Measurements from ENCODE around the gene ATP11A. TPM values are rescaled to one million over a fixed set of nuclear protein-coding genes. Genes with fewer than 3 reads are reported as not detected.

The ATP11A gene
- total RNA-seq, 1 experiment from 2014 or later: 80.4 TPM

DNA sequence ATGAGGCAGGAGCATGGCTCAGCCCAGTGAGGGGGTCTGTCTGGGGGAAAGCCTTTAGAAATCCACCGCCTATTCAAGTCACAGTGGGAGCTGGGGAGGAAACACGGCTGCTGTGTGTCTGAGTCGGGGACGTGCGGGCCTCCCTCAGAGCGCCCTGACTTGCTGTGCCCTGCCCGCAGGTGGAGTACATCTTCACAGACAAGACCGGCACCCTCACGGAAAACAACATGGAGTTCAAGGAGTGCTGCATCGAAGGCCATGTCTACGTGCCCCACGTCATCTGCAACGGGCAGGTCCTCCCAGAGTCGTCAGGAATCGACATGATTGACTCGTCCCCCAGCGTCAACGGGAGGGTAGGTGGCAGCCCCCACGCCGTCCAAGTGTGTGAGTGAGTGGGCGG lies 141.4 kb downstream of the ATP11A start (continued):
- TF ChIP-seq, protein P1, sequence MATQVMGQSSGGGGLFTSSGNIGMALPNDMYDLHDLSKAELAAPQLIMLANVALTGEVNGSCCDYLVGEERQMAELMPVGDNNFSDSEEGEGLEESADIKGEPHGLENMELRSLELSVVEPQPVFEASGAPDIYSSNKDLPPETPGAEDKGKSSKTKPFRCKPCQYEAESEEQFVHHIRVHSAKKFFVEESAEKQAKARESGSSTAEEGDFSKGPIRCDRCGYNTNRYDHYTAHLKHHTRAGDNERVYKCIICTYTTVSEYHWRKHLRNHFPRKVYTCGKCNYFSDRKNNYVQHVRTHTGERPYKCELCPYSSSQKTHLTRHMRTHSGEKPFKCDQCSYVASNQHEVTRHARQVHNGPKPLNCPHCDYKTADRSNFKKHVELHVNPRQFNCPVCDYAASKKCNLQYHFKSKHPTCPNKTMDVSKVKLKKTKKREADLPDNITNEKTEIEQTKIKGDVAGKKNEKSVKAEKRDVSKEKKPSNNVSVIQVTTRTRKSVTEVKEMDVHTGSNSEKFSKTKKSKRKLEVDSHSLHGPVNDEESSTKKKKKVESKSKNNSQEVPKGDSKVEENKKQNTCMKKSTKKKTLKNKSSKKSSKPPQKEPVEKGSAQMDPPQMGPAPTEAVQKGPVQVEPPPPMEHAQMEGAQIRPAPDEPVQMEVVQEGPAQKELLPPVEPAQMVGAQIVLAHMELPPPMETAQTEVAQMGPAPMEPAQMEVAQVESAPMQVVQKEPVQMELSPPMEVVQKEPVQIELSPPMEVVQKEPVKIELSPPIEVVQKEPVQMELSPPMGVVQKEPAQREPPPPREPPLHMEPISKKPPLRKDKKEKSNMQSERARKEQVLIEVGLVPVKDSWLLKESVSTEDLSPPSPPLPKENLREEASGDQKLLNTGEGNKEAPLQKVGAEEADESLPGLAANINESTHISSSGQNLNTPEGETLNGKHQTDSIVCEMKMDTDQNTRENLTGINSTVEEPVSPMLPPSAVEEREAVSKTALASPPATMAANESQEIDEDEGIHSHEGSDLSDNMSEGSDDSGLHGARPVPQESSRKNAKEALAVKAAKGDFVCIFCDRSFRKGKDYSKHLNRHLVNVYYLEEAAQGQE (IDR thresholded peaks at IDR 0.05; ENCODE audit: low read depth): no peak
- TF ChIP-seq CEBPB (IDR thresholded peaks at IDR 0.05; ENCODE audit: low read depth) (no peak), MAX (IDR thresholded peaks at IDR 0.05) (no peak), ZNF274 (IDR thresholded peaks at IDR 0.05; ENCODE audit: low read depth, low read length) (no peak)

DNA sequence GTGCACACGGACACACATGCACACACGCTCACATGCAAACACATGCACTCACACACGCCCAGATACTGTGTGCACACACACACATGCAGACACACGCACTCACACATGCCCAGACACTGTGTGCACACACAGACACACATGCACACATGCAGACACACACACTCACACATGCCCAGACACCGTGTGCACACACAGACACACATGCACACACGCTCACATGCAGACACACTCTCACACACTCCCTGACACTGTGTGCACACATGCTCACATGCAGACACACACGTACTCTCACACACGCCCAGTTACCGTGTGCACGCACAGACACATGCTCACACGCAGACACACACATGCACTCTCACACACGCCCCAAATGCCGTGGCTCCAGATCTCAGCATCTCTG lies 142.0 kb downstream of the ATP11A start:
- Histone ChIP-seq H3K9me3 (ENCODE audit: control insufficient read depth in 1 of 2, insufficient read depth in 1 of 2, low read depth in 1 of 2, low read length in 2 of 2) (no peaks in the 10 kb centered on the region), H2AFZ (ENCODE audit: low read depth, low read length, poor library complexity, severe bottlenecking) (no peak overlapping the region), H3K4me2 (ENCODE audit: low read length) (no peak overlapping the region), H3K4me3 (replicated peaks in 1 of 2; ENCODE audit: low read depth in 1 of 2, low read length in 2 of 2) (no peak overlapping the region), H3K9me2 (ENCODE audit: insufficient read depth) (no peaks in the 10 kb centered on the region), H4K20me1 (ENCODE audit: insufficient read depth) (no peaks in the 10 kb centered on the region), H3K4me1 (ENCODE audit: control insufficient read depth in 1 of 2, insufficient read depth in 2 of 2, low read length in 2 of 2) (no peaks in the 10 kb centered on the region), H3K79me2 (ENCODE audit: insufficient read depth, low read length) (no peaks in the 10 kb centered on the region), H3K9ac (ENCODE audit: low read length) (no peak overlapping the region), H3K27ac (ENCODE audit: low read depth, low read length) (no peak overlapping the region), H3K36me3 (ENCODE audit: control insufficient read depth in 1 of 2, insufficient read depth in 2 of 2, low read length in 2 of 2) (peaks cover 18 to 32% of the 10 kb centered on the region in 2 experiments; a peak in 3 of 4 replicates), H3K27me3 (ENCODE audit: insufficient read depth, low read length) (no peaks in the 10 kb centered on the region)
- RAD21 ChIA-PET (ENCODE audit: low non-redundant PET in 1 of 2, low total read pairs in 2 of 2, uncharacterized antibody in 2 of 2, unreplicated experiment in 2 of 2): no interaction called here
- ATAC-seq (no peak), DNase-seq (ENCODE audit: low read depth, low spot score) (no peak)
- no TSS peak for BruUV-seq (replicated peaks)
- POLR2A ChIA-PET: no interaction called here
- intact Hi-C loops (cut with micrococcal nuclease): no loop called here
- CTCF ChIA-PET: no interaction called here
- TF ChIP-seq RAD21 (IDR thresholded peaks at IDR 0.05; ENCODE audit: low read depth): no peak
- TF ChIP-seq MAX (IDR thresholded peaks at IDR 0.05): no peak
- no peak for TF ChIP-seq JUND (IDR thresholded peaks at IDR 0.05)
- TF ChIP-seq FOSL1 (IDR thresholded peaks at IDR 0.05; ENCODE audit: low read depth): no peak
- TF ChIP-seq ZFX (IDR thresholded peaks at IDR 0.05): no peak
- TF ChIP-seq EZH2phosphoT487 (IDR thresholded peaks at IDR 0.05; ENCODE audit: borderline replicate concordance): no peak
- TF ChIP-seq EGR1 (IDR thresholded peaks at IDR 0.05; ENCODE audit: low read depth): no peak
- TF ChIP-seq SIN3A (IDR thresholded peaks at IDR 0.05; ENCODE audit: low read depth): no peak
- TF ChIP-seq ZBTB33 (IDR thresholded peaks at IDR 0.05; ENCODE audit: extremely low read depth, insufficient replicate concordance, low read length): no peak
- TF ChIP-seq, protein P1 (IDR thresholded peaks at IDR 0.05; ENCODE audit: low read depth): no peak
- no peak for TF ChIP-seq SP1 (IDR thresholded peaks at IDR 0.05; ENCODE audit: low read depth)
- TF ChIP-seq ATF3 (IDR thresholded peaks at IDR 0.05): no peak
- TF ChIP-seq SRF (IDR thresholded peaks at IDR 0.05; ENCODE audit: low read depth): no peak

Measured in HCT116 (cell line).